ENCODE data around the gene CREG1.

Gene CREG1

DNA sequence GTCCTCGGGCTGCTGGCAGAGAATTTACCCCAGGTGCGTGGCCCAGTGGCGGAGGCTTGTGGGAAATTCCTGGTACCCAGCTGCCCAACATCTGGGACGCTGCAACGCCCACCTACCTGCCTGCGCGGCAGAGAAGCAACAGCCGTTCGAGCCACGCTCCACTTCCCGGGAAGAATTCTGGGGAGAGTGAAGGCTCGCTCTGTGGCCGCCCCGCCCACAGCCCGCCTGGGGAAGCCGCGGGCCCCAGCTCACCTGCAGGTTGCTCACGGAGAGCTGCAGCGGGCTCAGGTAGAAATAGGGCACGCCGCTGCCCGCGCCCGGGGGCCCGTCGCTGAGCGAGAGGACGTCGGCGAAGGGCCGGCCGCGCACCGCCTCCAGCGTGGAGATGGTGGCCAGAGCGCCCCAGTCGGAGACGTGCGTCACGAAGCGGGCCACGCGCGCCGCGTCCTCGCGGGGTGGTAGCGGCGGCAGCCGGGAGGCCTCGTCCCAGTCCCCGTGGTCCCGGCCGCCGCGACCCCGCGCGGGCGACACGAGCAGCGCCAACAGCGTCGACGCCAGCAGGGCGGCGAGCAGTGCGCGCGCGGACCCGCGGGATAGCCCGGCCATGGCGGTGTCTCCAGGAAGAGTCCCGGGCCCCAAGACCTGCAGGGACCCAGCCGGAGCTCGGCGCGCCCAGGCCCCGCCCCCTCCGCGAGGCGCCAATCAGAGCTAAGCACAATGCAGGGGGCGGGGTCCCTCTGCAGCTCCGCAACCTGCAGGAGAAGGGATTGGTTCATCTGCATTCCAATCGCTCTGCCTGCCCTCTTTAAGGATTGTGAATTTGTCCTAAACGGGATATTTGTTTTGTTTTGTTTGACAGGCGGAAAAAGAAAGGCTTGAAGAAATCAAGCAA lies at the start of gene CREG1:
TSS of gene CREG1 (minus strand) at position 627 of the 892 bp plus-strand sequence.
- peak; percentile 93 to 95 for DNase-seq

DNA sequence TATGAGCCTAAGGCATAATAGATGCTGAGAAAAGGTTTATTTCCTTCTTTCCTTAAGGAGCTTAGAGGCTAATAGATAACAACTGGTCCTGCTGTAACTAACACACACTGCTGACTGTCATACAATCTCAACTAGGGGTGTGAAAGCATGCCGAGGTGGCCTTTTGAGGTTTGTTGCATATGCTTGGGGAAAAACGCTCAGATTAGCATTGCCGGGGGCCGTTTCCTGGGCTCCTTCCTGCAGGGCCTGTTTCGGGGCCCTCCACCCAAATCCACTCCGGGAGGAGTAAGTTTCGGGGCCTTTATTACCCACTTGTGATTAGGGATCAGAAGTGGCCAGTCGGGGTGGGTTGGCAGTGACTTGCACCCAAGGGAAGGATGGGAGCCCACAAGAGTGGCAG lies 49.3 kb upstream of the CREG1 start:
- no peak for DNase-seq
- TF ChIP-seq GATA1 (IDR thresholded peaks at IDR 0.05; ENCODE audit: low read depth, low read length): no peak
- TF ChIP-seq POLR2A (IDR thresholded peaks at IDR 0.05; ENCODE audit: low read length): no peak

More for the DNA sequence above, at the start of gene CREG1:
- peak; percentile 90 for TF ChIP-seq POLR2A (IDR thresholded peaks at IDR 0.05; ENCODE audit: low read length)
- no peak for TF ChIP-seq GATA1 (IDR thresholded peaks at IDR 0.05; ENCODE audit: low read depth, low read length)

DNA sequence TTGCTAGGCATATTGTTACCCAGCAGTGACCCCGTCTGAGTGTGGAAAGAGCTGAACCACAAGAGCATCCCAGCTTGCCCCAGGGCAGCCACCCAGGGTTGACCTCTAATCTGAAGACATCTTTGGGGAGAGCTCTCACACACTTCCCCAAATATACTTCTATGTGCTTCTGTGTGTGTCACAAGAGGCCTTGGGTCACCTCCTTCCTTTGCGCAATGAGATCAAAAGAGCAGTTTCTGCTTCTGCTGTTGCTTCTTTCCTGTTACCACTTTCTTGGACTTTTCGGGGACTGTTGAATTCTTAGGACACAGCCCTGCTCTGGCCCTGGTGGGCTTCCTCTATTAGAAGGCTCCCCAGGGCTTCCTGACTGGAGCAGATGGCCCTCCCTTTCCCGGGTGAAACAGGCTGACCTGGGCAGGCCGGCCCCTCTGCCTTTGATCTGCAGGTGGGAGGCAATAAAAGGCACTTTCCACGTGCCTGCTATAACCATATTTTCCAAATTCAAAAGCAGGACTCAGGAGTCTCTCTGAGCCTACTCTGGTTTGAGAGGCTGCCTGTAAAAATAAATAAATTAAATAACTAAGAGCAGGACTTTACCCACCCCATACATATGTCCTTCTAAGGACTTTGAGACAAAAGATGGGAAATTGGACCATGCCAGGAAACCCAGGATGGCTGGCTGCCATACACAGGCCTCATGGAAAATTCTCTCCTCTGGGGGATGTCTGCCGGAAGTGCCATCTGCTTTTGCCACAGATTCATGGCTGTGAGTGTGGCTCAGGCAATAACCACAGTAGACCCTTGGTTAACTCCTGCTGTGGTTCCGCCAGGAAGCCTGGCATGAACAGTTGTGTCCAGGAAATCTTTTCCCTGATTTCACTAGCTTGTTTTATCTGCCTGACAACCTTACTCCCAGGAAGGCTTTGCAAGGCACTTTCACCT lies 48.2 kb upstream of the CREG1 start:
- TF ChIP-seq GATA1 (IDR thresholded peaks at IDR 0.05; ENCODE audit: low read depth, low read length): no peak
- TF ChIP-seq POLR2A (IDR thresholded peaks at IDR 0.05; ENCODE audit: low read length): no peak
- peak in 1 of 2 experiments; percentile 7 for DNase-seq

DNA sequence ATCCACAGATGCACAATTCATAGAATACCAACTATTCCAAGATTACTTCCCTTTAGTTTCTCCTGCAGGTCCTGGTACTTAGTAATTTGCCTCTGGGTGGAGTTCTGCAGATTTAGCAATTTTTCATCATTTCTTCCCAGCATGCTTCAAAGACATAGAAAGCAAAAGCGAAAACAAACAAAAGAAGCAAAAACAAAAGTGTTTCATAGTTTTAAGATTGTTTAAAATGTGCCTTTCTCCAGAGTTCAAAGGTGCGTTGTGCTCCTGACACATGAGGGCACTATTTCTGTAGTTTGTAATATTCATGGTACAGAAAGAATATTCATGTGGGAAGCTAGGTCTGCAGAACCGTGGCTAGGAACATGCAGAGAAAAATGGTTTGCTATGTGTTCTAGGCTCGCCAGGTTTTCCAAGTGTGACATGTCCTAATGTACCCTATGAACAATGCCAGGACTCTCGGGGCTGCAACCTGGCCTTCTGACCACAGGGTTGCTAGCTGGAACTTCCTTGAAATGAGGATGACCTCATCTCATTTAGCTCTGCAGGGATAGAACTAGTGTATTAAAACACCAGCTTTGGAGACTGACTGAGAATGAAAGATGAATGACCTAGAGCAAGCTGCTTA lies 46.5 kb upstream of the CREG1 start:
- DNase-seq: peak; percentile 42 to 45
- TF ChIP-seq POLR2A (IDR thresholded peaks at IDR 0.05; ENCODE audit: low read length) (no peak), GATA1 (IDR thresholded peaks at IDR 0.05; ENCODE audit: low read depth, low read length) (no peak)

DNA sequence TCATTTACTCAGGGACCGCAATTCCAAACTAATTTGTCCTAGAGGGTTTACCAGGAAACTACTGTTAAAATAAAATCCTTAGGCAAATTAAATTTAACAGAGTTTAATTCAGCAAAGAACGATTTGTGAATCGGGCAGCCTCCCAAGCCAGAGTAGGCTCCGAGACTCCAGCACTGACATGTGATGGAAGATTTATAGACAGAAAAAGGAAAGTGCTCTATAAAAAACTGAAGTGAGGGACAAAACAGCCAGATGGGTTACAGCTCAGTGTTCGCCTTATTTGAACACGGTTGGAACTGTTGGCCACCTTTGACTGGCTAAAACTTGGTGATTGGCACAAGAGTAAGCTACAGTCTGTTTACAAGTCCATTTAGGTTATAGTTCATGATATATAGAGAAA lies 41.3 kb upstream of the CREG1 start:
- TF ChIP-seq POLR2A (IDR thresholded peaks at IDR 0.05; ENCODE audit: low read length) (no peak), GATA1 (IDR thresholded peaks at IDR 0.05; ENCODE audit: low read depth, low read length) (no peak)

DNA sequence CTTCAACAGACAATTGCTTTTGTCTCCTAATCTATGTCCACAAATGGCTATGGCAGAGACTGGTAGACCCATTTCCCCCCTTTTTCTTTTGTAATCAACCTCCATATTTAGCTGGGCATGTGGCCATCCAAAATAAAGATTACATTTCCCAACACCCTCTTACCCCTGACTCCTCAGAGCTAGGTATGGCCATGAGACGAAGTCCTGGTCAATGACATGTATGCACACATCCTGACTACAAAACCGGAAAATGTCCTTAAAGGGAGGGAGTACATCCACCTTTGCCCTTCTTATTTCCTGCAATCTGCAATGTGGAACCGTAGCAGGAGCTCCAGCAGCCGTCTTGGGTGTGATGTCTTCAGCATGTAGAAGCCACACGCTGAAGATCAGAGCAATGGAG lies 40.3 kb upstream of the CREG1 start:
- DNase-seq: no peak
- TF ChIP-seq GATA1 (IDR thresholded peaks at IDR 0.05; ENCODE audit: low read depth, low read length) (no peak), POLR2A (IDR thresholded peaks at IDR 0.05; ENCODE audit: low read length) (no peak)

More for the DNA sequence above, 41.3 kb upstream of the CREG1 start:
- no peak for DNase-seq

DNA sequence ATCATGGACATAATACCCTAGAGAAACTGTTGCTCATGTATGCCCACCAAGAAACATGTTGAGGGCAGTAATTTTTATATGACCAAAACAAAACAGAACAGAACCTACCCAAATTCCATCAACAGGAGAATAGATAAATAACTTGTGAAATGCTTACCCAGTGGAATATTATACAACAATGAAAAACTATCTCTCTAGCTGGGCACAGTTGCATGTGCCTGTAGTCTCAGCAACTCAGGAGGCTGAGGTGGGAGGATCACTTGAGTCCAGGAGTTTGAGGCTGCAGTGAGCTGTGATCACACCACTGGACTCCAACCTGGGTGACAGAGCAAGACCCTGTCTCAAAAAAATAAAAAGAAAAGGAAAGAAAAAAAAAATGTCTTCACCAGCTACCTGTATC lies 38.9 kb upstream of the CREG1 start:
- DNase-seq: no peak
- no peak for TF ChIP-seq POLR2A (IDR thresholded peaks at IDR 0.05; ENCODE audit: low read length)
- TF ChIP-seq GATA1 (IDR thresholded peaks at IDR 0.05; ENCODE audit: low read depth, low read length): no peak

DNA sequence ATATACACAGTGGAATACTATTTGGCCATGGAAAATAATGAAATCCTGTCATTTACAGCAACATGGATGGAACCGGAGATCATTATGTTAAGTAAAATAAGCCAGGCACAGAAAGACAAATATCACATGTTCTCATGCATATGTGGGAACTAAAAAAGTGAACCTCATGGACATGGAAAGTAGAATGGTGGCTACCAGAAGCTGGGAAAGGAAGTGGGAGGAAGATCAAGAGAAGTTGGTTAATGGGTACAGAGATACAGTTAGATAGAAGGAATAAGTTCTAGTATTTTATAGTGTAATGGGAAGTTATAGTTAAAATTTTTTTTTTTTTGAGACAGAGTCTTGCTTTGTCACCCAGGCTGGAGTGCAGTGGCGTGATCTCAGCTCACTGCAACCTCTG lies 34.8 kb upstream of the CREG1 start:
- TF ChIP-seq GATA1 (IDR thresholded peaks at IDR 0.05; ENCODE audit: low read depth, low read length): no peak
- no peak for DNase-seq

DNA sequence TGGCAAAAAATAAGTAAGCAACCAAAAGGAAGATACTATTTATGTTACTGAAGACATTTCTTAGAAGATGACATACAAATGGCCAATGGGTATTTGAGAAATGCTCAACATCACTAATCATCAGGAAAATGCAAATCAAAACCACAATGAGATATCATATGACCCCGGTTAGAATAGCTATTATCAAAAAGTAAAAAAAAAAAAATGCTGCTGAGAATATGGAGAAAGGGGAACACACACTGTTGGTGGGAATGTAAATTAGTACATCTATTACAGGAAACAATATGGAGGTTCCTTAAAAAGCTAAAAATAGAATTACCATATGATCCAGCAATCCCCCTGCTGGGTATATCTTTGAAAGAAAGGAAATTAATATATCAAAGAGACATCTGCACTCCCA lies 34.3 kb upstream of the CREG1 start:
- no peak for DNase-seq
- no peak for TF ChIP-seq POLR2A (IDR thresholded peaks at IDR 0.05; ENCODE audit: low read length)
- TF ChIP-seq GATA1 (IDR thresholded peaks at IDR 0.05; ENCODE audit: low read depth, low read length): no peak

DNA sequence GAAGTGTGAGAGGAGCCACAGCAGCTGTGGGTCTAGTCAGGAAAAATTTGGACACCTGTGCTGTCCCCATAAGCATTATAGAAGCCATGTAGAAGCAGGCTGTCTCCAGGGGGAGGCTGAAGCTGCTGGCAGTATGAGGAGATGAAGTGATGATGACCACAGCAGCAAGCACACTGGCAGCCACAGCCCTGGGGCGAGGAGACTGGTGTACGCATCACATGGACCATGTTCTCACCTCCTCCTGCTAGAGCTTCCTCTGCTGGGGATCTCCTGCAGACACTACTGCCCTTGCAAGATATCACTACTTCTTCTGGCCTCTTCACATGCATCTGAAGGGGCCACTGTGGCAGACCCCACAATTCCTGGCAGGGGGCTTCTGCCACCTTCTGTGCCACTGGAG lies 33.8 kb upstream of the CREG1 start:
- TF ChIP-seq POLR2A (IDR thresholded peaks at IDR 0.05; ENCODE audit: low read length) (no peak), GATA1 (IDR thresholded peaks at IDR 0.05; ENCODE audit: low read depth, low read length) (no peak)
- DNase-seq: no peak

DNA sequence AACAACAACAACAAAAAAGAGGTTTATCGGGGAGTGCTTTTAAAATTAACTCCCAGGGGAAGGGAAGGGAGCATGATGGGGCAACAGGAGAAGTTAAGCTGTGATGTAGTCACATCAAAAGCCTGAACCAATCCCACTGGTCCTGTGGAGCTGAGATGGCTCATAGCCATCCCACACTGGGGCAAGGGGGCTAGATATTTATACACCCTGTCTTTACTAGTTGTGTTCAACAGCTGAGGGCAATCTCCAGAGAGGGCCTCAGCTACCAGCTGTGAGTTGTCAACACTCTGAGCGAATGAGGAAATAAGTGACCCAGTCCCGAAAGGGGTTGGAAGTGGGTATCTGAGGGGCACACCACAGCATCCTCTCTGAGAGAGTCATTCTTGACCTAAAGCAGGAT lies 31.0 kb upstream of the CREG1 start:
- no peak for DNase-seq
- TF ChIP-seq GATA1 (IDR thresholded peaks at IDR 0.05; ENCODE audit: low read depth, low read length): no peak
- TF ChIP-seq POLR2A (IDR thresholded peaks at IDR 0.05; ENCODE audit: low read length): no peak

DNA sequence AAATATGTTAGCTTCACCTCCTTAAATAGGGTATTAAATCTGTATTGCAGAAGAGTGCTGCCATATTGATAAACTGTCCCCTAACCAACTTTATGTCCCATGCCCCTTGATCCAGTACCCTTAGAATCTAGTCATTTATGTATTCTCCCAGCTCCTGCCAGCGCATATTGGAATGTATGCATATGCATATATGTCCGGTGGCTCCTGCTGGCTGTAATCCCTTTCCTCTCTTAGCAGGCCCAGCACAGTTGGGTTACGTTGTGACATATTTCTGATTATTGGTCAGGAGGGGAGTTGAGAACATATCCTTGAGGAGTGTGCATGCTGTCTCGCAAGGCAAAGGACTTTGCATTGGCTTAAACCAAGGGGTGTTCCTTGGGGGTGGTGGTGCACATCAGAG lies 29.2 kb upstream of the CREG1 start:
- no peak for DNase-seq

DNA sequence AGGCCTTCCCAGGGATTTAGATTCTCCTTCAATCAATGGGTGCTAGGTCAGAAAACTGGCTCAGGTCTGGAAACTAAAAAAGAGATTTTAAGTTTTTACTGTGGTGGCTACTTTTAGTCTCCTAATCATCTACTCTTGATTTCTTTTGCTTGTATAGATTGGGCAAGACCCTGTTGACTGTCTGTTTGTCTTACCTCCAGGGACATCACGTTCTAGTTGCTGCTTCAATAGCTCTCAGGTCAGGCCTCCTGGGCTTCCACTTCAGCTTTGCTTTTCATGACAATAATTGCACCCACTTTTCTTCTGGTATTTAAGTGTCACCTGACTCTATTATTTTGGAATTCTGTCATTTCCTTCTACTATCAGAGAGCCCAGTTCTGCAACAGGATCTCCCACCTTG lies 28.5 kb upstream of the CREG1 start:
- no peak for DNase-seq
- no peak for TF ChIP-seq GATA1 (IDR thresholded peaks at IDR 0.05; ENCODE audit: low read depth, low read length)
- no peak for TF ChIP-seq POLR2A (IDR thresholded peaks at IDR 0.05; ENCODE audit: low read length)

More for the DNA sequence above, 29.2 kb upstream of the CREG1 start:
- TF ChIP-seq GATA1 (IDR thresholded peaks at IDR 0.05; ENCODE audit: low read depth, low read length) (no peak), POLR2A (IDR thresholded peaks at IDR 0.05; ENCODE audit: low read length) (no peak)

DNA sequence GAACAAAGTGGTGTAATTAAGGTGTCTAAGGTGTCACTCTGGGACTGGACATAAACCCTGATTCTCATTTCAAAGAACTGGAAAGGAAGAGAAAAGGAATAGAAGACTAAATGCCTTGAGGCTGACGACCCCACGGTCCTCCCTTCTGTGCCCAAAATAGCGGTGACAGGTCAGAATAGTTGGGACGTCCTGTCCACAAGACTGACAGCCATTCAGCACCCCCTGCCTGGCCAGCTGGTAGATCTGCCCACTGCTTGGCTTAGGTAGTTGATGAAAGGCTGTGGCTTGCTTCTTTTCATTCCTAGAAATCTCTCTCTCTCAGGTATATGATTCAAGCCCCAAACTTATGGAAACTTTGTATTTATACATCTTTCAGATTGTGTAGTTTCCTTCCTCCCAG lies 26.4 kb upstream of the CREG1 start:
- DNase-seq: no peak
- TF ChIP-seq GATA1 (IDR thresholded peaks at IDR 0.05; ENCODE audit: low read depth, low read length) (no peak), POLR2A (IDR thresholded peaks at IDR 0.05; ENCODE audit: low read length) (no peak)
